ENCODE measurements around the gene KDM3A. TPM values are rescaled to one million over a fixed set of nuclear protein-coding genes. Genes with fewer than 3 reads are reported as not detected.
A peak's percentile ranks its signal among the peaks of the same experiment; 100 is the strongest.

The KDM3A gene
- polyA plus RNA-seq, 1 donor from 2014 or later, result 51.2 TPM

DNA sequence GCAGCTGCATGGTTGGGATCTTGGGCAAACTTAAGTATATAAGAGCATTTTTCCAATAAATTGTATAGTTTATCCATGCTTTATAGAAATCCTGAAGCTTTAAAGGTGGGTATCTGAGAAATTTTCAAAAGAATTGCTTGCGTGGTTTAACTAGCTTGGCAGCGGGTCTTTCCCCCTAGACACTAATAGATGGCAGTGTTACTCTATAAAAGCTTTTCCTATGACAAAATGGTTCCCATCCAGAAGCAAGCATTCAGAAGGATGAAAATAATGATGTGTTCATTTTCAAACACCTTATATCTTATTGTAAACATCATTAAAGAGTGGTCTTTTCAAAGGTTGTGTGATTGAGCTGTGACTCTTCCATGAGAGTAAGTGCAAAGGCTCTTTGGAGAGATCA, 45.9 kb downstream of the KDM3A start:
- Histone ChIP-seq H3K4me3 (ENCODE audit: low read length) (no peak overlapping the region), H3K36me3 (ENCODE audit: insufficient read depth, low read length) (peaks cover 39% of the 10 kb centered on the region), H3K79me2 (replicated peaks; ENCODE audit: insufficient read depth, low read length) (no peaks in the 10 kb centered on the region)

DNA sequence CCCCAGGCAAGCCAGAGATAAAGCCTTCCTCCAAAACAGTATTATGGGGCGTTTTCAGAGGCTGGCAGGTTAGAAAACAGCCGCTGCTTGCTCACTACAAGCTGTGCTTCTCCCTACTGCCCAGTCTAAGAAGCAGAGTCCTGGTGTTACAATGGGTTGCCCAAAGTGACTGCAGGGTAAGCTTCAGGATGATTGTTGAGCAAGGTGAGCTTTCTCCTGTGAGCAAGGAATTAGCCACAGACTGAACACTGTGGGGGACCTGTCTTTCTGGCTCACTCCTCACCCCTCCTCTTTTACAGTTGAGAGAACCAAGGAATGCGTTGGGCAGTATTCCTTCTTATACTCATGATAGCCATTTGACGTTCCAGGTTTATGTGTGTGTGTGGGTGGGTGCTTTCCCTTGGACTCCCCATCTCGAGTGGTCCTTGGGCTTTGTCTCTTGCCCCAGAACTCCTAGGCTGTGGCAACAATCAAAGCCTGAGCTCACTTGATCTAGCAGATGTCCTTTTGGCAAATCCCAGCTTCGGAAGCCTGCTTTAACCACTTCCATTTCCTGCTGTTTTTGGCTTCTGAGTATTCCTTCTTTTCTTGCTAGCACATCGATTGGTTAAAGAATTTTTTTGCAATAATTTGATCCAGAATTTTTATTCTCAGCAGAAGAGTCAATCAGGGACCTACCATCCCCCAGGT, 47.5 kb downstream of the KDM3A start:
- no peaks in the 10 kb centered on the region for H3F3A ChIP-seq (ENCODE audit: insufficient read depth, low read length, poor library complexity, severe bottlenecking)
- no peak overlapping the region for H3K4me2 ChIP-seq (ENCODE audit: low read length)
- H3K36me3 ChIP-seq (ENCODE audit: insufficient read depth, low read length), result peaks cover 39% of the 10 kb centered on the region
- no peak overlapping the region for H3K27ac ChIP-seq (ENCODE audit: low read length)
- TF ChIP-seq POLR2AphosphoS5 (IDR thresholded peaks at IDR 0.05) (peak; percentile 6), TAF1 (IDR thresholded peaks at IDR 0.05; ENCODE audit: low read depth) (no peak)
- H3K9me2 ChIP-seq (ENCODE audit: insufficient read depth, low read length), result no peaks in the 10 kb centered on the region
- no peak overlapping the region for H3K9ac ChIP-seq (ENCODE audit: low read length)
- H3K9me3 ChIP-seq (ENCODE audit: low read length), result no peaks in the 10 kb centered on the region
- no peak overlapping the region for H3K4me3 ChIP-seq (ENCODE audit: low read length)
- H4K20me1 ChIP-seq (ENCODE audit: insufficient read depth), result no peaks in the 10 kb centered on the region
- H2AFZ ChIP-seq (ENCODE audit: low read depth, low read length), result no peak overlapping the region
- H3K27me3 ChIP-seq (ENCODE audit: insufficient read depth, low read depth, low read length), result no peaks in the 10 kb centered on the region
- no peaks in the 10 kb centered on the region for H3K79me2 ChIP-seq (replicated peaks; ENCODE audit: insufficient read depth, low read length)

More for the DNA sequence above, 45.9 kb downstream of the KDM3A start:
- no peaks in the 10 kb centered on the region for H4K20me1 ChIP-seq (ENCODE audit: insufficient read depth)
- no peaks in the 10 kb centered on the region for H3K27me3 ChIP-seq (ENCODE audit: insufficient read depth, low read depth, low read length)
- peak; percentile 45 for TF ChIP-seq RAD21 (conservative IDR thresholded peaks at IDR 0.05)
- no peak for TF ChIP-seq EZH2 (IDR thresholded peaks at IDR 0.05; ENCODE audit: borderline replicate concordance, insufficient read depth, low read length, poor library complexity, severe bottlenecking)
- no peak for TF ChIP-seq SMC3 (conservative IDR thresholded peaks at IDR 0.05; ENCODE audit: poor library complexity)
- peak; percentile 34 for TF ChIP-seq CTCF (IDR thresholded peaks at IDR 0.05; ENCODE audit: poor library complexity, severe bottlenecking)
- H3K9me2 ChIP-seq (ENCODE audit: insufficient read depth, low read length), result no peaks in the 10 kb centered on the region
- H3K4me2 ChIP-seq (ENCODE audit: low read length), result no peak overlapping the region
- no peaks in the 10 kb centered on the region for H3K9me3 ChIP-seq (ENCODE audit: low read length)
- no peaks in the 10 kb centered on the region for H3F3A ChIP-seq (ENCODE audit: insufficient read depth, low read length, poor library complexity, severe bottlenecking)
- no peak overlapping the region for H2AFZ ChIP-seq (ENCODE audit: low read depth, low read length)
- no peak overlapping the region for H3K27ac ChIP-seq (ENCODE audit: low read length)
- no peak overlapping the region for H3K9ac ChIP-seq (ENCODE audit: low read length)

DNA sequence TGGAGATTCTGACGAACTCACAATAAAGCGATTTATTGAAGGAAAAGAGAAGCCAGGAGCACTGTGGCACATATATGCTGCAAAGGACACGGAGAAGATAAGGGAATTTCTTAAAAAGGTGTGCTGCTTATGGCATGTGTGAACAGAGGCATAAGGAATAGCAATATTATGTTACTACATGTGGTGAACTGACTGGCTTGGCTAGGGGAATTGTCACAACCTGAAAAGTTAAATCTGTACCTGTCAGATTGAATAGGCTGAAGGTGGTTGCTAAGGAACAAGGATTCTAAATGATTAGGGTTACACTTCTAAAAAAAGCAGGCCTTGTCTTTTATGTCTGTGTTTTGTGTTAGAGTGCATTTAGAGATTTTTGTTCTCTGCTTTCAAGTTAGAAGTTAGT, 48.4 kb downstream of the KDM3A start:
- Histone ChIP-seq H3F3A (ENCODE audit: insufficient read depth, low read length, poor library complexity, severe bottlenecking) (no peaks in the 10 kb centered on the region), H3K36me3 (ENCODE audit: insufficient read depth, low read length) (peaks cover 40% of the 10 kb centered on the region), H3K4me2 (ENCODE audit: low read length) (no peak overlapping the region), H3K27ac (ENCODE audit: low read length) (no peak overlapping the region), H3K9ac (ENCODE audit: low read length) (no peak overlapping the region), H3K4me3 (ENCODE audit: low read length) (no peak overlapping the region), H3K9me2 (ENCODE audit: insufficient read depth, low read length) (no peaks in the 10 kb centered on the region), H2AFZ (ENCODE audit: low read depth, low read length) (no peak overlapping the region), H3K9me3 (ENCODE audit: low read length) (no peaks in the 10 kb centered on the region), H3K79me2 (replicated peaks; ENCODE audit: insufficient read depth, low read length) (no peaks in the 10 kb centered on the region), H4K20me1 (ENCODE audit: insufficient read depth) (no peaks in the 10 kb centered on the region), H3K27me3 (ENCODE audit: insufficient read depth, low read depth, low read length) (no peaks in the 10 kb centered on the region)
- TF ChIP-seq TAF1 (IDR thresholded peaks at IDR 0.05; ENCODE audit: low read depth) (no peak), SMC3 (conservative IDR thresholded peaks at IDR 0.05; ENCODE audit: poor library complexity) (no peak), POLR2AphosphoS5 (IDR thresholded peaks at IDR 0.05) (no peak), CTCF (IDR thresholded peaks at IDR 0.05; ENCODE audit: poor library complexity, severe bottlenecking) (no peak), MXI1 (conservative IDR thresholded peaks at IDR 0.05; ENCODE audit: poor library complexity, severe bottlenecking) (no peak), EZH2 (IDR thresholded peaks at IDR 0.05; ENCODE audit: borderline replicate concordance, insufficient read depth, low read length, poor library complexity, severe bottlenecking) (no peak), RAD21 (conservative IDR thresholded peaks at IDR 0.05) (no peak), EP300 (conservative IDR thresholded peaks at IDR 0.05; ENCODE audit: poor library complexity, severe bottlenecking) (no peak)
- TF ChIP-seq, protein P1, sequence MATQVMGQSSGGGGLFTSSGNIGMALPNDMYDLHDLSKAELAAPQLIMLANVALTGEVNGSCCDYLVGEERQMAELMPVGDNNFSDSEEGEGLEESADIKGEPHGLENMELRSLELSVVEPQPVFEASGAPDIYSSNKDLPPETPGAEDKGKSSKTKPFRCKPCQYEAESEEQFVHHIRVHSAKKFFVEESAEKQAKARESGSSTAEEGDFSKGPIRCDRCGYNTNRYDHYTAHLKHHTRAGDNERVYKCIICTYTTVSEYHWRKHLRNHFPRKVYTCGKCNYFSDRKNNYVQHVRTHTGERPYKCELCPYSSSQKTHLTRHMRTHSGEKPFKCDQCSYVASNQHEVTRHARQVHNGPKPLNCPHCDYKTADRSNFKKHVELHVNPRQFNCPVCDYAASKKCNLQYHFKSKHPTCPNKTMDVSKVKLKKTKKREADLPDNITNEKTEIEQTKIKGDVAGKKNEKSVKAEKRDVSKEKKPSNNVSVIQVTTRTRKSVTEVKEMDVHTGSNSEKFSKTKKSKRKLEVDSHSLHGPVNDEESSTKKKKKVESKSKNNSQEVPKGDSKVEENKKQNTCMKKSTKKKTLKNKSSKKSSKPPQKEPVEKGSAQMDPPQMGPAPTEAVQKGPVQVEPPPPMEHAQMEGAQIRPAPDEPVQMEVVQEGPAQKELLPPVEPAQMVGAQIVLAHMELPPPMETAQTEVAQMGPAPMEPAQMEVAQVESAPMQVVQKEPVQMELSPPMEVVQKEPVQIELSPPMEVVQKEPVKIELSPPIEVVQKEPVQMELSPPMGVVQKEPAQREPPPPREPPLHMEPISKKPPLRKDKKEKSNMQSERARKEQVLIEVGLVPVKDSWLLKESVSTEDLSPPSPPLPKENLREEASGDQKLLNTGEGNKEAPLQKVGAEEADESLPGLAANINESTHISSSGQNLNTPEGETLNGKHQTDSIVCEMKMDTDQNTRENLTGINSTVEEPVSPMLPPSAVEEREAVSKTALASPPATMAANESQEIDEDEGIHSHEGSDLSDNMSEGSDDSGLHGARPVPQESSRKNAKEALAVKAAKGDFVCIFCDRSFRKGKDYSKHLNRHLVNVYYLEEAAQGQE (IDR thresholded peaks at IDR 0.05; ENCODE audit: borderline replicate concordance), result no peak
